Subcutaneous abdominal adipose tissue (tissue), 5 donors: ENCODE data around the gene SELENON.

ENCODE experiments used
- H3K27ac ChIP-seq: one replicate; pipeline ENCODE4 v1.7.0; 2013; ENCODE audit warnings: low read depth, mild to moderate bottlenecking, inconsistent platforms, low read length, moderate library complexity
- H3K27me3 ChIP-seq, 5 donors: one replicate each; pipeline ENCODE4 v1.7.0; 2013; ENCODE audit warnings: low read length in 5 of 5, inconsistent platforms in 1 of 5; ENCODE audit not compliant: control insufficient read depth in 5 of 5, insufficient read depth in 4 of 5
- H3K36me3 ChIP-seq, 5 donors: one replicate each; pipeline ENCODE4 v1.7.0; 2013; ENCODE audit warnings: low read length in 5 of 5; ENCODE audit not compliant: control insufficient read depth in 5 of 5, insufficient read depth in 5 of 5
- H3K4me1 ChIP-seq, 5 donors: one replicate each; pipeline ENCODE4 v1.7.0; 2013; ENCODE audit warnings: low read length in 5 of 5, mild to moderate bottlenecking in 3 of 5, moderate library complexity in 1 of 5; ENCODE audit not compliant: control insufficient read depth in 5 of 5, insufficient read depth in 5 of 5
- H3K4me3 ChIP-seq, 5 donors: one replicate each; pipeline ENCODE4 v1.7.0; 2013; ENCODE audit warnings: low read length in 5 of 5, low read depth in 1 of 5
- H3K9ac ChIP-seq, 5 donors: one replicate each; pipeline ENCODE4 v1.7.0; 2013; ENCODE audit warnings: low read length in 5 of 5, mild to moderate bottlenecking in 4 of 5, moderate library complexity in 3 of 5
- H3K9me3 ChIP-seq, 5 donors: one replicate each; pipeline ENCODE4 v1.7.0; 2013; ENCODE audit warnings: low read length in 5 of 5; ENCODE audit not compliant: control insufficient read depth in 5 of 5
- donor health status: healthy.
- donor health status: healthy.
- donor health status: healthy.
- donor health status: healthy.
- donor health status: healthy.

Gene SELENON

GRCh38 chr1:25844536-25845337 lies 44.7 kb downstream of the SELENON start:
- no peaks in the 10 kb centered on the region for H3K27me3 ChIP-seq
- no peaks in the 10 kb centered on the region for H3K4me1 ChIP-seq
- no peaks in the 10 kb centered on the region for H3K9me3 ChIP-seq
- no peak overlapping the region for H3K27ac ChIP-seq
- H3K4me3 ChIP-seq = no peak overlapping the region
- no peak overlapping the region for H3K9ac ChIP-seq
- H3K36me3 ChIP-seq = no peaks in the 10 kb centered on the region

- H3K9ac ChIP-seq = no peak overlapping the region
- H3K4me3 ChIP-seq = no peak overlapping the region
- no peaks in the 10 kb centered on the region for H3K36me3 ChIP-seq
- H3K9me3 ChIP-seq = no peaks in the 10 kb centered on the region
- H3K4me1 ChIP-seq = no peaks in the 10 kb centered on the region
- H3K27me3 ChIP-seq = no peaks in the 10 kb centered on the region
- H3K27ac ChIP-seq = no peak overlapping the region
Observed at GRCh38 chr1:25845664-25846063, 45.7 kb downstream of the SELENON start.

- Histone ChIP-seq H3K27ac (no peak overlapping the region), H3K9me3 (no peaks in the 10 kb centered on the region), H3K36me3 (no peaks in the 10 kb centered on the region), H3K27me3 (no peaks in the 10 kb centered on the region), H3K4me1 (no peaks in the 10 kb centered on the region), H3K9ac (no peak overlapping the region), H3K4me3 (no peak overlapping the region)
Observed at GRCh38 chr1:25847929-25848328, 47.9 kb downstream of the SELENON start.

GRCh38 chr1:25848531-25848930 lies 48.5 kb downstream of the SELENON start:
- Histone ChIP-seq H3K9me3 (no peaks in the 10 kb centered on the region), H3K27me3 (no peaks in the 10 kb centered on the region), H3K4me1 (no peaks in the 10 kb centered on the region), H3K4me3 (no peak overlapping the region), H3K27ac (no peak overlapping the region), H3K9ac (no peak overlapping the region), H3K36me3 (no peaks in the 10 kb centered on the region)

- Histone ChIP-seq H3K9me3 (no peaks in the 10 kb centered on the region), H3K27me3 (no peaks in the 10 kb centered on the region), H3K4me3 (no peak overlapping the region), H3K27ac (no peak overlapping the region), H3K9ac (no peak overlapping the region), H3K36me3 (no peaks in the 10 kb centered on the region), H3K4me1 (peaks cover 0 to 9% (median 7%) of the 10 kb centered on the region in 5 donors)
Observed at GRCh38 chr1:25854554-25854953, 54.6 kb downstream of the SELENON start.

- H3K27me3 ChIP-seq = no peaks in the 10 kb centered on the region
- H3K27ac ChIP-seq = no peak overlapping the region
- H3K4me3 ChIP-seq = no peak overlapping the region
- H3K9me3 ChIP-seq = no peaks in the 10 kb centered on the region
- H3K9ac ChIP-seq = no peak overlapping the region
- H3K36me3 ChIP-seq = no peaks in the 10 kb centered on the region
- peaks cover 0 to 27% (median 15%) of the 10 kb centered on the region in 5 donors for H3K4me1 ChIP-seq
Observed at GRCh38 chr1:25856856-25857255, 56.9 kb downstream of the SELENON start.

- H3K9ac ChIP-seq = peak overlapping the region in 2 of 5 donors; percentile 11 to 58
Observed at GRCh38 chr1:25858494-25858893, 58.5 kb downstream of the SELENON start.

GRCh38 chr1:25858906-25859789 lies 59.2 kb downstream of the SELENON start, which contains the start of gene AUNIP:
Gene AUNIP, minus strand, starts transcription at chr1:25859457. Its CDS starts 100 bp downstream, at chr1:25859357.
- peak within 1 kb of the TSS; percentile 63 to 82 (median 70) for H3K9ac ChIP-seq
- peak within 1 kb of the TSS; percentile 63 to 81 (median 73) for H3K4me3 ChIP-seq
- H3K36me3 ChIP-seq = peaks cover 0 to 15% (median 9%) of the 10 kb centered on the region in 5 donors
- no peaks in the 10 kb centered on the region for H3K9me3 ChIP-seq
- no peaks in the 10 kb centered on the region for H3K27me3 ChIP-seq
- peak within 1 kb of the TSS; percentile 66 for H3K27ac ChIP-seq
- H3K4me1 ChIP-seq = peaks cover 0 to 30% (median 15%) of the 10 kb centered on the region in 5 donors

More at GRCh38 chr1:25858494-25858893, 58.5 kb downstream of the SELENON start:
- H3K36me3 ChIP-seq = peaks cover 0 to 13% (median 9%) of the 10 kb centered on the region in 5 donors
- H3K4me3 ChIP-seq = peak overlapping the region in 2 of 5 donors; percentile 63 to 73
- H3K9me3 ChIP-seq = no peaks in the 10 kb centered on the region
- no peaks in the 10 kb centered on the region for H3K27me3 ChIP-seq
- peaks cover 0 to 30% (median 15%) of the 10 kb centered on the region in 5 donors for H3K4me1 ChIP-seq
- no peak overlapping the region for H3K27ac ChIP-seq

- peaks cover 0 to 15% (median 9%) of the 10 kb centered on the region in 5 donors for H3K36me3 ChIP-seq
- no peak overlapping the region for H3K4me3 ChIP-seq
- no peak overlapping the region for H3K27ac ChIP-seq
- no peaks in the 10 kb centered on the region for H3K27me3 ChIP-seq
- no peaks in the 10 kb centered on the region for H3K9me3 ChIP-seq
- H3K9ac ChIP-seq = no peak overlapping the region
- peaks cover 0 to 30% (median 15%) of the 10 kb centered on the region in 5 donors for H3K4me1 ChIP-seq
Observed at GRCh38 chr1:25861316-25862286, 61.6 kb downstream of the SELENON start.
